ENCODE measurements around the gene ZSCAN30. TPM values are rescaled to one million over a fixed set of nuclear protein-coding genes. Genes with fewer than 3 reads are reported as not detected.

Gene ZSCAN30
- total and polyA plus RNA-seq, 8 donors = 15.0 to 68.7 (median 58.4) TPM

DNA sequence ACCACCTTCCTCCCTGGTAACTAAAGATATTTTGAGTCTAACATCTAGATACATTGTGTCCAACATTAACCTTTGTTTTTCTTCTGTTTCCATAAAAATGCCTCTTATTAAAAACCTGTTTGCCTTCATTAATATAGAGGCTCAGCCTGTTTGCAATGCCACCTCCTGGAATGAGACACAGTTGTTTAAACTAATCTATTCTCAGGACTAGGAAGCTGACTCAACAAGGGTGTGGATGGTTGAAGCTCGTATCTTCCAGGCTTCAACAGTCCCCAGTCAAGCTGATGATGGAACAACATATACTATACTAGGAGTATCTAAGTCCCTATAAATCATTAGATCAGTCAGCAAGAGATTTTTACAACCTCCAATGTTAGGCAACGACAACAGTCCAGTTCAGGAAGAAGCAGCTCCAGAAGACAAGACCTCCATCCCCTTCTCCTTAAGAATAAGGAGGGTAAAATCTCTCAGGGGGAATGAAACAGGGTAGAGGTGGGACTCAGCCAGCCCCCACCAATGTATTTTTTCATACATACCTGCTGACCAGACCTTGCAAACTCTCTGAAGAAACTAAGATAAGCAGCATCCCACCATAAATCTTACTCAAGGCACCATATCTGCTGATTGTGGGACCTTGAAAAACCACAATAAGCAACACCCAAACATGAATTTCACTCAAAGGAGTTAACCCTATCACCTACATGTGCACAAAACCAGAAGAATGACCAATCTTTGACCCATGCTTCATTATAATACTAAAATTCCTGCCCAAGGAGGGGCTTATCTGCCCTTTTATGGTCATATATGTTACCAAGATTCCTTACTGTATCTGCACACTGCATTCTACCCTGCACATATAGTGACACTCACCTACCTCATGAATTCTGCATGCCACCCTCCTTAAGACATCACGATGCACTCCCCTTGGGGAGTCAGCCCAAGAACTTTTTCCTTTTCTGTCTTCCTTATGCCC, 32.7 kb upstream of the ZSCAN30 start:
- no peaks in the 10 kb centered on the region for H3K4me1 ChIP-seq
- TF ChIP-seq, protein P1, sequence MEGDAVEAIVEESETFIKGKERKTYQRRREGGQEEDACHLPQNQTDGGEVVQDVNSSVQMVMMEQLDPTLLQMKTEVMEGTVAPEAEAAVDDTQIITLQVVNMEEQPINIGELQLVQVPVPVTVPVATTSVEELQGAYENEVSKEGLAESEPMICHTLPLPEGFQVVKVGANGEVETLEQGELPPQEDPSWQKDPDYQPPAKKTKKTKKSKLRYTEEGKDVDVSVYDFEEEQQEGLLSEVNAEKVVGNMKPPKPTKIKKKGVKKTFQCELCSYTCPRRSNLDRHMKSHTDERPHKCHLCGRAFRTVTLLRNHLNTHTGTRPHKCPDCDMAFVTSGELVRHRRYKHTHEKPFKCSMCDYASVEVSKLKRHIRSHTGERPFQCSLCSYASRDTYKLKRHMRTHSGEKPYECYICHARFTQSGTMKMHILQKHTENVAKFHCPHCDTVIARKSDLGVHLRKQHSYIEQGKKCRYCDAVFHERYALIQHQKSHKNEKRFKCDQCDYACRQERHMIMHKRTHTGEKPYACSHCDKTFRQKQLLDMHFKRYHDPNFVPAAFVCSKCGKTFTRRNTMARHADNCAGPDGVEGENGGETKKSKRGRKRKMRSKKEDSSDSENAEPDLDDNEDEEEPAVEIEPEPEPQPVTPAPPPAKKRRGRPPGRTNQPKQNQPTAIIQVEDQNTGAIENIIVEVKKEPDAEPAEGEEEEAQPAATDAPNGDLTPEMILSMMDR (IDR thresholded peaks at IDR 0.05) = no peak
- intact Hi-C loops (cut with DNase I) = no loop called here

DNA sequence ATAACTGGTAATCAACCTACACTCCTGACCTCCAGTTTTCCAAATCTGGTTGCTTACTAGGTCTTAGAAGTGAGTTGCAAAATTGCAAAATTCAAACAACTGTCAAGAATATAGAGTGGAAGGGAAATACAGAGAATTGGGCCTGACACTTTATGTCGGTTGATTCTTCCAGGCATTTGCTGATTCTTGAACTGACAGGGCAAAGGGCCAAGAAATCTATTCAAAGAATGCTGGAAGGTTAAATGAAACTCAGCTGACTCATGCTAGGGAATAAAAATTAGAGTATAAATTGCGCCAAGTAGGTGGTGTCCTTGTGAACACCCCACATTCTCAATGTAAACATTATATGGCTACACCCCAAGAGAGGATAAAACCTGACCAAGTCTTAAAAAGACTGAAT, 21.5 kb upstream of the ZSCAN30 start:
- H3K27ac ChIP-seq = no peak overlapping the region
- peaks cover 0 to 28% of the 10 kb centered on the region in 2 donors for H3K36me3 ChIP-seq
- H3K4me3 ChIP-seq = no peak overlapping the region
- ATAC-seq (no peak), DNase-seq (peak in 1 of 4 donors; percentile 1)
- intact Hi-C loops (cut with DNase I) = no loop called here
- H3K9me3 ChIP-seq = peaks cover 7 to 91% of the 10 kb centered on the region in 2 donors
- TF ChIP-seq, protein P1 (IDR thresholded peaks at IDR 0.05) = no peak
- no peaks in the 10 kb centered on the region for H3K27me3 ChIP-seq
- H3K4me1 ChIP-seq = no peaks in the 10 kb centered on the region

More for the DNA sequence above, 32.7 kb upstream of the ZSCAN30 start:
- no peak for DNase-seq
- Histone ChIP-seq H3K27ac (no peak overlapping the region), H3K27me3 (no peaks in the 10 kb centered on the region), H3K9me3 (no peaks in the 10 kb centered on the region), H3K4me3 (no peak overlapping the region), H3K36me3 (no peaks in the 10 kb centered on the region)
- ATAC-seq = no peak

DNA sequence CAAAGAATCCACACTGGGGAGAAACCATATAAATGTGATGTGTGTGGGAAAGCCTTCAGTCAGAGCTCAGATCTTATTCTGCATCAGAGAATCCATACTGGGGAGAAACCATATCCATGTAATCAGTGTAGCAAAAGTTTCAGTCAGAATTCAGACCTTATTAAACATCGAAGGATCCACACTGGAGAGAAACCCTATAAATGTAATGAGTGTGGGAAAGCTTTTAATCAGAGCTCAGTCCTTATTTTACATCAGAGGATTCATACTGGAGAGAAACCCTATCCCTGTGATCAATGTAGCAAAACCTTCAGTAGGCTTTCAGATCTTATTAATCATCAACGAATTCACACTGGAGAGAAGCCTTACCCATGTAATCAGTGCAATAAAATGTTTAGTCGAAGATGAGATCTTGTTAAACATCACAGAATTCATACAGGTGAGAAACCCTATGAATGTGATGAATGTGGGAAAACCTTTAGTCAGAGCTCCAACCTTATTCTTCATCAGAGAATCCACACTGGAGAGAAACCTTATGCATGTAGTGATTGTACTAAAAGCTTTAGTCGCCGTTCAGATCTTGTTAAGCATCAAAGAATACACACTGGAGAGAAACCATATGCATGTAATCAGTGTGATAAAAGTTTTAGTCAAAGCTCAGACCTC, 16.7 kb upstream of the ZSCAN30 start:
- H3K4me1 ChIP-seq = no peaks in the 10 kb centered on the region
- H3K36me3 ChIP-seq = peaks cover 0 to 76% of the 10 kb centered on the region in 2 donors
- H3K27me3 ChIP-seq = no peaks in the 10 kb centered on the region
- TF ChIP-seq, protein P1 (IDR thresholded peaks at IDR 0.05) = no peak
- intact Hi-C loops (cut with DNase I) = no loop called here
- H3K9me3 ChIP-seq = peaks cover 7 to 99% of the 10 kb centered on the region in 2 donors
- H3K4me3 ChIP-seq = no peak overlapping the region
- no peak for ATAC-seq
- H3K27ac ChIP-seq = no peak overlapping the region
- no peak for DNase-seq

DNA sequence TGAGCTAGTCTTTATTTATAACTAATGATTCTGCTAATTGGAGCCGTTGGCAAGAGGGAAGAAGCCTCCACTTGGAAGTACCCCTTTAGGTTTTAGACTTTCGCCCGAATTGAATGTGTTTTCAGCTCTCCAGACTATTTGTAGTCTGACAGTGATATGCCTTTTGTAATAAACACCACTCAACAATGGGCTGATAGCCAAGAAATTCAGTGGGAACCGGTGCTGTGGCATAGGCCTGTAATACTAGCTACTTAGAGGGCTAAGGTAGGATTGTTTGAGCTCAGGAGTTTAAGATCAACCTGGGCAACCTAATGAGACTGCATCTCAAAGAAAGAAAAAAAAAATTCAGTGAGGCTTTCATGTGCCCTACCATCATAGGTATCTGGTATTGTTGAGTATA, 13.6 kb upstream of the ZSCAN30 start:
- no peak for ATAC-seq
- Histone ChIP-seq H3K27ac (no peak overlapping the region), H3K4me1 (no peaks in the 10 kb centered on the region), H3K9me3 (peaks cover 7 to 100% of the 10 kb centered on the region in 2 donors), H3K27me3 (no peaks in the 10 kb centered on the region), H3K36me3 (peaks cover 0 to 84% of the 10 kb centered on the region in 2 donors), H3K4me3 (no peak overlapping the region)
- no peak for DNase-seq
- TF ChIP-seq, protein P1 (IDR thresholded peaks at IDR 0.05) = no peak
- intact Hi-C loops (cut with DNase I) = no loop called here

DNA sequence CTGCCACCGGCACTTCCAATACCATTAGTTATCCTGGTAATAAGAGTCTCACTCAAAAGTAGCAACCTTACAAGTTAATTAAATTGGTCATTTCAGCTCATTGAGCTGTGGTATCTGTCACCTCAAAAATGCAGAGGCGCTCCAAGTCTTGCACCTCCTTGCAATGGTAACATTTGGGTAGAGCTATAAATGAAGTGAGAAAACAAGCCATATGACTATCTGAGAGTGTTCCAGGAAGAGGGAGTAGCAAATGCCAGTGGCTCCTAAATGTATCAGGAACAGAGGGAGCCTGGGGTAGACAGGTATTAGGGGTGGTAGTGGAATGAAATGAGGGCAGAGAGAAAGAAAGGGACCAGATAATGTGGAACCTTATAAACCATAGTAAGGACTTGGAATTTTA, 6.0 kb upstream of the ZSCAN30 start:
- DNase-seq (no peak), ATAC-seq (no peak)
- TF ChIP-seq, protein P1 (IDR thresholded peaks at IDR 0.05) = no peak
- peaks cover 0 to 30% of the 10 kb centered on the region in 2 donors for H3K9me3 ChIP-seq
- intact Hi-C loops (cut with DNase I) = no loop called here
- H3K4me1 ChIP-seq = peaks cover 4 to 14% of the 10 kb centered on the region in 2 donors
- no peak overlapping the region for H3K27ac ChIP-seq
- H3K4me3 ChIP-seq = no peak overlapping the region
- no peaks in the 10 kb centered on the region for H3K27me3 ChIP-seq
- peaks cover 0 to 37% of the 10 kb centered on the region in 2 donors for H3K36me3 ChIP-seq

Data from left lung (tissue), 10 donors.